Ascending aorta (tissue), 2 donors: ENCODE data around the gene FAM180B. TPM values are rescaled to one million over a fixed set of nuclear protein-coding genes. Genes with fewer than 3 reads are reported as not detected.

Experiments
- DNase-seq, 2 donors: peaks; one replicate each; pipeline ENCODE4 v3.0.0-alpha.2; 2019; ENCODE audit warnings: low spot score in 2 of 2
- H3K27ac ChIP-seq, 2 donors: fragments of 200-600 bp; sonication (generic); one replicate each; pipeline ENCODE4 v1.5.1; 2016 to 2017; ENCODE audit warnings: mild to moderate bottlenecking in 1 of 2
- H3K27me3 ChIP-seq: fragments of 200-600 bp; sonication (generic); one replicate; pipeline ENCODE4 v1.5.1; 2017
- H3K36me3 ChIP-seq, 2 donors: fragments of 200-600 bp; sonication (generic); one replicate each; pipeline ENCODE4 v1.5.1; 2016
- H3K4me1 ChIP-seq, 2 donors: fragments of 200-600 bp; sonication (generic); one replicate each; pipeline ENCODE4 v1.5.1; 2016 to 2017; ENCODE audit warnings: mild to moderate bottlenecking in 1 of 2
- H3K4me3 ChIP-seq, 2 donors: fragments of 200-600 bp; sonication (generic); one replicate each; pipeline ENCODE4 v1.5.1; 2016 to 2017; ENCODE audit warnings: mild to moderate bottlenecking in 1 of 2
- H3K9me3 ChIP-seq, 2 donors: fragments of 200-600 bp; sonication (generic); one replicate each; pipeline ENCODE4 v1.5.1; 2016
- intact Hi-C: fragments of 100-400 bp; cut with DNase I; formaldehyde crosslinking; loops from one replicate; pipeline ENCODE4 v1.15.1; 2023
- total RNA-seq: library from RNA; depleted of rRNA; stranded (reverse); fragments of >200 nt; gene quantifications from one replicate; pipeline ENCODE4 v1.1.0, GENCODE V29; 2016
- TF ChIP-seq, protein P1 (sequence below), 3 experiments: fragments of 200-600 bp in 2 of 3; fragments of 450-650 bp in 1 of 3; sonication (generic) in 2 of 3; IDR thresholded peaks; one replicate each; pipeline ENCODE4 v1.5.1; 2016 to 2019; ENCODE audit warnings: antibody characterized with exemption in 3 of 3, mild to moderate bottlenecking in 1 of 3, moderate library complexity in 1 of 3

FAM180B gene
- total RNA-seq, 1 donor from 2014 or later: not detected

- intact Hi-C loops: no loop called here
- Histone ChIP-seq H3K27me3 (no peaks in the 10 kb centered on the region), H3K36me3 (no peaks in the 10 kb centered on the region), H3K4me3 (no peak overlapping the region), H3K4me1 (no peaks in the 10 kb centered on the region), H3K27ac (no peak overlapping the region), H3K9me3 (no peaks in the 10 kb centered on the region)
- DNase-seq: no peak
- TF ChIP-seq, protein P1, sequence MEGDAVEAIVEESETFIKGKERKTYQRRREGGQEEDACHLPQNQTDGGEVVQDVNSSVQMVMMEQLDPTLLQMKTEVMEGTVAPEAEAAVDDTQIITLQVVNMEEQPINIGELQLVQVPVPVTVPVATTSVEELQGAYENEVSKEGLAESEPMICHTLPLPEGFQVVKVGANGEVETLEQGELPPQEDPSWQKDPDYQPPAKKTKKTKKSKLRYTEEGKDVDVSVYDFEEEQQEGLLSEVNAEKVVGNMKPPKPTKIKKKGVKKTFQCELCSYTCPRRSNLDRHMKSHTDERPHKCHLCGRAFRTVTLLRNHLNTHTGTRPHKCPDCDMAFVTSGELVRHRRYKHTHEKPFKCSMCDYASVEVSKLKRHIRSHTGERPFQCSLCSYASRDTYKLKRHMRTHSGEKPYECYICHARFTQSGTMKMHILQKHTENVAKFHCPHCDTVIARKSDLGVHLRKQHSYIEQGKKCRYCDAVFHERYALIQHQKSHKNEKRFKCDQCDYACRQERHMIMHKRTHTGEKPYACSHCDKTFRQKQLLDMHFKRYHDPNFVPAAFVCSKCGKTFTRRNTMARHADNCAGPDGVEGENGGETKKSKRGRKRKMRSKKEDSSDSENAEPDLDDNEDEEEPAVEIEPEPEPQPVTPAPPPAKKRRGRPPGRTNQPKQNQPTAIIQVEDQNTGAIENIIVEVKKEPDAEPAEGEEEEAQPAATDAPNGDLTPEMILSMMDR (IDR thresholded peaks at IDR 0.05): no peak
Measured at GRCh38 chr11:47603295-47603694, 16.8 kb downstream of the FAM180B start.

DNA sequence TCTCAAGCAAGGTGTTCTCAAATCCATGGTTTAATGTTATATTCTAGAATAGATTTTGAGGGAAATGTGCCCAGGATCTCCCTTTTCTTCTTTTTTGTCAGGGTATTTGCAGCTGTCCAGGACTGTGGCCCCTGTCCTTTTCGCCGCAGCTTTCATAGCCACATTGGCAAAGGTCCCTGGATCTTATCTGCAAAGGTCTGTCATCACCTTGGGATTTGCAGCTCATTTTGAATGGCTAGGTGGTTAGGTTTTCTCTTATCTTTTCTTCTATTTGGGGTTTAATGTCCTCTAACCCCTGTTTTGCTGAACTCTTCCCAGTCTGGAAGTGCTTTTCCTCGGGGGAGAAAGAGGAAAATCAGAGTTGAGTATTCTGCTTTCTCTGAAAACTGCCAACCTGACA, 19.4 kb downstream of the FAM180B start:
- TF ChIP-seq, protein P1 (IDR thresholded peaks at IDR 0.05): no peak
- no peak for DNase-seq
- intact Hi-C loops: no loop called here

DNA sequence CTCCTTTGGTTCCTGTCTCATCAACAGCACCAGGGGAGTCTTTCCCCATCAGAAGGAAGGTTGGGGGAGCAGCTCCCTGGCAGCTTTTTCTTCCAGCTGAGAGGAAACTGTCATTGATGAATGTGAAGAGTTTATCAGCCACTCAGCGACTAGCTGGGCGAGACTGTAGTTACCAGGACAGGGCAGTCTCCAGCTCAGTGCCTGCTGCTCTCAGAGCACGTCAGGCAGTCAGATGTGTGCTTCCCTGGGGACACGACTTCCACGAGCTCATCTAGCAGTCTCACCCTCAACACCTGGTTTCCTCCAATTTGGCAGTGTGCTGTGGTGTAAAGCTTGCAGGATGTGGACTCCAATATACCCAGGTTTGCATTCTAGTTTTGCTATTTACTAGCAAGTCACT, 20.3 kb downstream of the FAM180B start:
- H3K36me3 ChIP-seq: peaks cover 4 to 5% of the 10 kb centered on the region in 2 donors
- intact Hi-C loops: no loop called here
- DNase-seq: no peak
- no peaks in the 10 kb centered on the region for H3K27me3 ChIP-seq
- no peaks in the 10 kb centered on the region for H3K4me1 ChIP-seq
- no peak overlapping the region for H3K4me3 ChIP-seq
- no peak overlapping the region for H3K27ac ChIP-seq
- TF ChIP-seq, protein P1 (IDR thresholded peaks at IDR 0.05): no peak
- no peaks in the 10 kb centered on the region for H3K9me3 ChIP-seq

More for the DNA sequence above, 19.4 kb downstream of the FAM180B start:
- Histone ChIP-seq H3K27me3 (no peaks in the 10 kb centered on the region), H3K4me1 (no peaks in the 10 kb centered on the region), H3K9me3 (no peaks in the 10 kb centered on the region), H3K4me3 (no peak overlapping the region), H3K27ac (no peak overlapping the region), H3K36me3 (peaks cover 0 to 5% of the 10 kb centered on the region in 2 donors)

DNA sequence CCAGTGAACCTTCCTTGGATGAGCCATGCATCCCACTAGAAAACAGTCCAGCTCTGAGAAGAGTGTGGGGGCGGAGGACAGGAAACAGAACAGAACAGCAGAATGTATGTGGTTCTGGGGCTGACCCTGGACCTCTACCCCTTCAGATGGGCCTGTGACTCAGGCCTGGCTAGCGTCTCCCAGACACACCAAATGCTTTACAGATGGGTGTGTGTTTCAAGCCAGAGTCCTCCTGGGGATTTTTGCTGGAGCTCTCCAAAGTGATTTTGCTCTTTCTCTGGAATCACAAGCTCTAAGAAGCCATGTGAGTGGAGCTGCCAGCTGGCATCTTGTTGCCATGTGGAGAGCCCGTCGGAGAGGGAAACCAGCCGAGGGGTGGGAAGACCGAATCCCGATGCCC, 20.9 kb downstream of the FAM180B start:
- H3K27ac ChIP-seq: no peak overlapping the region
- DNase-seq: no peak

GRCh38 chr11:47609675-47610074, 23.2 kb downstream of the FAM180B start:
- TF ChIP-seq, protein P1 (IDR thresholded peaks at IDR 0.05): no peak
- DNase-seq: no peak
- Histone ChIP-seq H3K36me3 (peaks cover 4 to 5% of the 10 kb centered on the region in 2 donors), H3K4me1 (no peaks in the 10 kb centered on the region), H3K4me3 (no peak overlapping the region), H3K27ac (no peak overlapping the region), H3K27me3 (no peaks in the 10 kb centered on the region), H3K9me3 (no peaks in the 10 kb centered on the region)
- intact Hi-C loops: no loop called here

More for the DNA sequence above, 20.9 kb downstream of the FAM180B start:
- no peak overlapping the region for H3K4me3 ChIP-seq
- TF ChIP-seq, protein P1 (IDR thresholded peaks at IDR 0.05): no peak
- intact Hi-C loops: no loop called here
- H3K4me1 ChIP-seq: no peaks in the 10 kb centered on the region
- H3K9me3 ChIP-seq: no peaks in the 10 kb centered on the region
- peaks cover 4 to 5% of the 10 kb centered on the region in 2 donors for H3K36me3 ChIP-seq
- no peaks in the 10 kb centered on the region for H3K27me3 ChIP-seq

DNA sequence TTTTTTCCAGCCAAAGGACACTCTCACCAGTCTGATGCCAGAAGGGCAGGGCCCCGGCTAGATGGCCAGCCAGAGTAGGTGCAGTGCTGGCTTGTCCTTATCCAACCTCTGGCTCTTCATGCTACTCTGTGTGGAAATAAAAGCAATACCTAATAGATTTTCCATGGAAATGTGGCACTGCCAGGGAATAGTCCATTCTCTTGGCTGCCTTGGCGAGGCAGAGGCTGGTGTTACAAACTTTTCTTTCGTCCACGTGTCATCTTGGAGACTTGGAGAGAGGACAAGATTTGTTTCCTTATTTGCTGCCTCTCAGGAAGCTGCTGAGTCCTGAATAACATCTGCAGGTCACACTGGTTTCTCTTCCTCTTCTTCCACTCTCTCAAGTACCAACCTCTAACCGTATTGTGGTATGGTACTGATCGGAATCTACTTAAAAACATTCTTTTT, 24.9 kb downstream of the FAM180B start:
- H3K4me3 ChIP-seq: no peak overlapping the region
- no peak for DNase-seq
- H3K27ac ChIP-seq: no peak overlapping the region
- TF ChIP-seq, protein P1 (IDR thresholded peaks at IDR 0.05): no peak
- no peaks in the 10 kb centered on the region for H3K27me3 ChIP-seq
- H3K9me3 ChIP-seq: no peaks in the 10 kb centered on the region
- H3K4me1 ChIP-seq: no peaks in the 10 kb centered on the region
- intact Hi-C loops: no loop called here
- H3K36me3 ChIP-seq: peaks cover 4 to 5% of the 10 kb centered on the region in 2 donors
